Measurements from ENCODE around the gene SAMD8. TPM values are rescaled to one million over a fixed set of nuclear protein-coding genes. Genes with fewer than 3 reads are reported as not detected.

Gene SAMD8
- total RNA-seq, 1 experiment from 2014 or later: 17.1 TPM

DNA sequence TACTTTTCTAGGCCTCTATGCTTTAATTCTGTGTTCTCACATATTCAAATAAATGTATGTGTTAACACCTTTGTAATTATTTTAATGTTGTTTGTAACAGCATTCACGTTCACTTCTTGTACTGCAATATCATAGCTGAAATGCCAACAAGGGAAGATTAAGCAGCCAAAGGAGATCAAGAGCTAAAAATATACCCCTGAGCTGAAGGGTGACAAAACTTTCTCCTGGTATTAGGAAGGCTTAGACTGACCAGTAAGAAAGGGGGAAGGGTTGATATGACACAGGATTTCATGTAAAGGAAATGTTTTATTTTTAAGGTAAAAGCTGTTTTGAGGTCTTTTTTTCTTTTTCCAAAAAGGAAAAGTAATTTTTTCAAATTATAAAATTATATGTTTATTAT is 58.8 kb downstream of the SAMD8 start:
- POLR2A ChIA-PET (ENCODE audit: low non-redundant PET): no interaction called here
- no TSS peak for BruUV-seq (replicated peaks)
- Histone ChIP-seq H3K9me3 (ENCODE audit: low read depth, low read length, poor library complexity, severe bottlenecking) (no peaks in the 10 kb centered on the region), H3K27ac (ENCODE audit: low read depth, low read length, poor library complexity, severe bottlenecking) (no peak overlapping the region), H3K4me3 (ENCODE audit: low read depth, low read length, poor library complexity, severe bottlenecking) (no peak overlapping the region), H3K36me3 (ENCODE audit: insufficient read depth, low read length, poor library complexity, severe bottlenecking) (no peaks in the 10 kb centered on the region), H3K27me3 (replicated peaks; ENCODE audit: insufficient read depth, low read depth, low read length, poor library complexity) (no peaks in the 10 kb centered on the region), H3K4me1 (ENCODE audit: insufficient read depth, low read length, poor library complexity, severe bottlenecking) (no peaks in the 10 kb centered on the region)
- TF ChIP-seq, protein P1, sequence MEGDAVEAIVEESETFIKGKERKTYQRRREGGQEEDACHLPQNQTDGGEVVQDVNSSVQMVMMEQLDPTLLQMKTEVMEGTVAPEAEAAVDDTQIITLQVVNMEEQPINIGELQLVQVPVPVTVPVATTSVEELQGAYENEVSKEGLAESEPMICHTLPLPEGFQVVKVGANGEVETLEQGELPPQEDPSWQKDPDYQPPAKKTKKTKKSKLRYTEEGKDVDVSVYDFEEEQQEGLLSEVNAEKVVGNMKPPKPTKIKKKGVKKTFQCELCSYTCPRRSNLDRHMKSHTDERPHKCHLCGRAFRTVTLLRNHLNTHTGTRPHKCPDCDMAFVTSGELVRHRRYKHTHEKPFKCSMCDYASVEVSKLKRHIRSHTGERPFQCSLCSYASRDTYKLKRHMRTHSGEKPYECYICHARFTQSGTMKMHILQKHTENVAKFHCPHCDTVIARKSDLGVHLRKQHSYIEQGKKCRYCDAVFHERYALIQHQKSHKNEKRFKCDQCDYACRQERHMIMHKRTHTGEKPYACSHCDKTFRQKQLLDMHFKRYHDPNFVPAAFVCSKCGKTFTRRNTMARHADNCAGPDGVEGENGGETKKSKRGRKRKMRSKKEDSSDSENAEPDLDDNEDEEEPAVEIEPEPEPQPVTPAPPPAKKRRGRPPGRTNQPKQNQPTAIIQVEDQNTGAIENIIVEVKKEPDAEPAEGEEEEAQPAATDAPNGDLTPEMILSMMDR (conservative IDR thresholded peaks at IDR 0.05; ENCODE audit: low read depth, low read length): no peak
- no peak for TF ChIP-seq EZH2 (IDR thresholded peaks at IDR 0.05; ENCODE audit: borderline replicate concordance, low read depth, low read length, poor library complexity, severe bottlenecking)
- intact Hi-C loops (cut with micrococcal nuclease; ENCODE audit: unreplicated experiment): no loop called here
- no peak for DNase-seq (ENCODE audit: low spot score)
- CTCF ChIA-PET: no interaction called here

DNA sequence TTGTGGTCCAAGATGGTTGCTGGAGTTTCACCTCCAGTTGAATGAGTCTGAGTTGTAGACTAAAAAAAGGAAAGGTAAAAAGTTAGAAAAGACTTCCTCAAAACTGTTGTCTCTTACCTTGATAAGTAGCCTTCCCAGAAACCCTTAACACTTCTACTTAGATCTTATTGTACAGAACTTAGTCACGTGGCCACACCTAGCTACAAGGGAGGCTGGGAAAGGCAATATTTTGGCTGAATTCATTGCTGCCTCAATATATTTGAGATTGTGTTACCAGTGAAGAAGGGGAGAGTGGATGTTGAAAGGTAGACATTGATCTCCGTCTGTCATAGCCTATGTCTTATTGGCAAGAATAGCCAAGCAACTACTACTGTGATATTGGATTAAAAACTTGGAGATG is 63.6 kb downstream of the SAMD8 start:
- Histone ChIP-seq H3K4me1 (ENCODE audit: insufficient read depth, low read length, poor library complexity, severe bottlenecking) (peaks cover 8% of the 10 kb centered on the region), H3K4me3 (ENCODE audit: low read depth, low read length, poor library complexity, severe bottlenecking) (no peak overlapping the region), H3K36me3 (ENCODE audit: insufficient read depth, low read length, poor library complexity, severe bottlenecking) (no peaks in the 10 kb centered on the region), H3K27ac (ENCODE audit: low read depth, low read length, poor library complexity, severe bottlenecking) (no peak overlapping the region), H3K9me3 (ENCODE audit: low read depth, low read length, poor library complexity, severe bottlenecking) (no peaks in the 10 kb centered on the region), H3K27me3 (replicated peaks; ENCODE audit: insufficient read depth, low read depth, low read length, poor library complexity) (no peaks in the 10 kb centered on the region)
- DNase-seq (ENCODE audit: low spot score): no peak
- POLR2A ChIA-PET (ENCODE audit: low non-redundant PET): no interaction called here
- CTCF ChIA-PET: no interaction called here
- no TSS peak for BruUV-seq (replicated peaks)
- no peak for TF ChIP-seq EZH2 (IDR thresholded peaks at IDR 0.05; ENCODE audit: borderline replicate concordance, low read depth, low read length, poor library complexity, severe bottlenecking)
- intact Hi-C loops (cut with micrococcal nuclease; ENCODE audit: unreplicated experiment): no loop called here

DNA sequence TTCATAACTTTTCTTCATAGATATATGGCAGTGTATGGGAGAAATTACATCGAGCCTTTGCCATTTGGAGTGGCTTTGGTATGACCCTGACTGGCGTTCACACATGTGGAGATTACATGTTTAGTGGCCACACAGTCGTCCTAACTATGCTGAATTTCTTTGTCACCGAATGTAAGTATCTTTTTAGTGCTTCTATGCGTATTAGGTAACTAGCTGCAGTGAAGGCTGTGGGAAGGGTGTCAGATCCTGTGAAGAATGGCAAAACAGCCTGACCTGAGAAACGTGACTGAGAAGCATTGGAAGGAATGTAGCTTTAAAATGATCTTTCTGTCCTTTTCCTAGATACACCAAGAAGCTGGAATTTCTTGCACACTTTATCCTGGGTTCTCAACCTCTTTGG is 64.6 kb downstream of the SAMD8 start:
- no peaks in the 10 kb centered on the region for H3K27me3 ChIP-seq (replicated peaks; ENCODE audit: insufficient read depth, low read depth, low read length, poor library complexity)
- CTCF ChIA-PET: no interaction called here
- no peak for DNase-seq (ENCODE audit: low spot score)
- TF ChIP-seq, protein P1 (conservative IDR thresholded peaks at IDR 0.05; ENCODE audit: low read depth, low read length): no peak
- no peak overlapping the region for H3K4me3 ChIP-seq (ENCODE audit: low read depth, low read length, poor library complexity, severe bottlenecking)
- intact Hi-C loops (cut with micrococcal nuclease; ENCODE audit: unreplicated experiment): no loop called here
- H3K9me3 ChIP-seq (ENCODE audit: low read depth, low read length, poor library complexity, severe bottlenecking): no peaks in the 10 kb centered on the region
- no TSS peak for BruUV-seq (replicated peaks)
- peaks cover 8% of the 10 kb centered on the region for H3K4me1 ChIP-seq (ENCODE audit: insufficient read depth, low read length, poor library complexity, severe bottlenecking)
- POLR2A ChIA-PET (ENCODE audit: low non-redundant PET): no interaction called here
- no peak overlapping the region for H3K27ac ChIP-seq (ENCODE audit: low read depth, low read length, poor library complexity, severe bottlenecking)
- H3K36me3 ChIP-seq (ENCODE audit: insufficient read depth, low read length, poor library complexity, severe bottlenecking): no peaks in the 10 kb centered on the region

DNA sequence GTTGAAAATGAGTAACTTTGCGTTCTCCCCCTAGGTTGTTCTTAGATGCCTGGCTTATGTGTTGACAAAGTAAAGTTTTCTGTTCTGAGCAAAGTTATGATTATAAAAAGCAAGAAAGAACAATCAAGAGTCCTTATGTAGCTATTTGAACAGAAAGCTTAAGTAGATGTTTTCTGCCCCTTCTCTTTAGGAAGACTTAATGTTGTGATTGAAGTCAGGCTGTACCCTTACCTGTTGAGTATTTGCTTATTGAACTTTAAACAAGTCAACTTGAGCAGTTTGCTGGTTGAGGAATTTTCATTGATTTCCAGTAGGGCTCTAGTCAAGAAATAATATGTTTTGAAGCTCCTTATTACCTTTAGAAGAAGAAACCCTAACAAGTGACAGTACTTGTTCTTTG is 65.3 kb downstream of the SAMD8 start:
- ChIA-PET CTCF (no interaction called here), POLR2A (ENCODE audit: low non-redundant PET) (no interaction called here)
- no peaks in the 10 kb centered on the region for H3K36me3 ChIP-seq (ENCODE audit: insufficient read depth, low read length, poor library complexity, severe bottlenecking)
- no TSS peak for BruUV-seq (replicated peaks)
- H3K4me3 ChIP-seq (ENCODE audit: low read depth, low read length, poor library complexity, severe bottlenecking): no peak overlapping the region
- H3K9me3 ChIP-seq (ENCODE audit: low read depth, low read length, poor library complexity, severe bottlenecking): no peaks in the 10 kb centered on the region
- no peak for TF ChIP-seq EZH2 (IDR thresholded peaks at IDR 0.05; ENCODE audit: borderline replicate concordance, low read depth, low read length, poor library complexity, severe bottlenecking)
- TF ChIP-seq, protein P1 (conservative IDR thresholded peaks at IDR 0.05; ENCODE audit: low read depth, low read length): no peak
- H3K27ac ChIP-seq (ENCODE audit: low read depth, low read length, poor library complexity, severe bottlenecking): no peak overlapping the region
- DNase-seq (ENCODE audit: low spot score): no peak
- intact Hi-C loops (cut with micrococcal nuclease; ENCODE audit: unreplicated experiment): no loop called here
- no peaks in the 10 kb centered on the region for H3K27me3 ChIP-seq (replicated peaks; ENCODE audit: insufficient read depth, low read depth, low read length, poor library complexity)
- H3K4me1 ChIP-seq (ENCODE audit: insufficient read depth, low read length, poor library complexity, severe bottlenecking): peaks cover 8% of the 10 kb centered on the region
